Prostate gland (tissue), 2 donors: Measurements from ENCODE around the gene ATP9A. TPM values are rescaled to one million over a fixed set of nuclear protein-coding genes. Genes with fewer than 3 reads are reported as not detected.
A peak's percentile ranks its signal among the peaks of the same experiment; 100 is the strongest.
"Not testable (repeated sequence)": the region's sequence is repeated elsewhere in the genome, so short reads cannot be mapped to it uniquely, and the experiment has no call there.

ENCODE experiments used
- DNase-seq: peaks from one replicate; pipeline ENCODE4 v3.0.0-alpha.2; 2019; ENCODE audit warnings: low spot score
- H3K27ac ChIP-seq, 2 donors: fragments of 200-600 bp; sonication (generic); 2 replicates each; pipeline ENCODE4 v1.5.1; 2017 to 2019
- H3K27me3 ChIP-seq: fragments of 200-600 bp; sonication (generic); replicated peaks from 2 replicates; pipeline ENCODE4 v1.5.1; 2019; ENCODE audit not compliant: insufficient read depth
- H3K36me3 ChIP-seq, 2 donors: fragments of 200-600 bp; sonication (generic); 1 replicate in 1 of 2; 2 replicates in 1 of 2; pipeline versions ENCODE4 v1.5.1 to v1.8.1; 2017 to 2019
- H3K4me1 ChIP-seq: fragments of 200-600 bp; sonication (generic); replicated peaks from 2 replicates; pipeline ENCODE4 v1.5.1; 2019
- H3K4me3 ChIP-seq, 2 donors: fragments of 200-600 bp; sonication (generic); 2 replicates each; pipeline ENCODE4 v1.5.1; 2017 to 2019
- H3K9me3 ChIP-seq: fragments of 200-600 bp; sonication (generic); 2 replicates; pipeline ENCODE4 v1.5.1; 2017
- POLR2A ChIP-seq: fragments of 450-650 bp; IDR thresholded peaks from one replicate; pipeline ENCODE4 v1.6.1; 2016; ENCODE audit warnings: antibody characterized with exemption, mild to moderate bottlenecking
- POLR2AphosphoS5 ChIP-seq: sonication (generic); formaldehyde crosslinking; IDR thresholded peaks from one replicate; pipeline ENCODE4 v1.6.1; 2017; ENCODE audit warnings: antibody characterized with exemption
- WGBS: methylation state at CpG from one replicate; pipeline ENCODE4 v1.1.5; 2018; 5-methylcytosine and 5-hydroxymethylcytosine counted together
- intact Hi-C: fragments of 100-400 bp; cut with DNase I; formaldehyde crosslinking; loops from one replicate; pipeline ENCODE4 v1.14.2; 2022
- total RNA-seq, 2 donors: library from RNA; depleted of rRNA; stranded (reverse); fragments of >200 nt; gene quantifications; one replicate each; pipeline ENCODE4 v1.1.0, GENCODE V29; 2016
- TF ChIP-seq, protein P1 (sequence below), 4 experiments: fragments of 200-600 bp in 2 of 4; fragments of 450-650 bp in 2 of 4; sonication (generic) in 2 of 4; IDR thresholded peaks; 1 replicate in 3 of 4; 2 replicates in 1 of 4; pipeline ENCODE4 v1.5.1; 2016 to 2019; ENCODE audit warnings: antibody characterized with exemption in 4 of 4, mild to moderate bottlenecking in 2 of 4, moderate library complexity in 2 of 4

Gene ATP9A
- total RNA-seq, 2 donors from 2014 or later = 35.1 to 118 TPM

DNA sequence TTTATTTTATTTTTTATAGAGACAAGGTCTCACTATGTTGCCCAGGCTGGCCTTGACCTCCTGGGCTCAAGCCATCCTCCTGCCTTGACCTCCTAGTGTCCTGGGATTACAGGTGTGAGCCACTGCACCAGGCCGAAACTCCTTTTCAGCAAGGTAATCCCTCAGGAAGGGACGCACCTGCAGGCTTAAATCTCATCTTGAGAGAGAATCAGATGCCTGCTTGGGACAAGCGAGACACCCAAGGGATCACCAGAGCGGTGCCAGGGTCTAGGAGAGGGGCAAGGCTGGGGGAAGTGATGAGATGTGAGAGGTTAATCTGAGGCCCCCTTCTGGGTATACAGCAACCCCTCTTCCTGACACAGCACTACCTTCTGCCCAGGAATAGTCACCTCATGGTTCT lies 4.0 kb upstream of the ATP9A start:
- Histone ChIP-seq H3K27ac (no peak overlapping the region), H3K4me3 (no peak overlapping the region), H3K9me3 (no peaks in the 10 kb centered on the region), H3K27me3 (no peaks in the 10 kb centered on the region), H3K4me1 (no peaks in the 10 kb centered on the region), H3K36me3 (no peaks in the 10 kb centered on the region)
- TF ChIP-seq POLR2AphosphoS5 (no peak), POLR2A (no peak)
- TF ChIP-seq, protein P1, sequence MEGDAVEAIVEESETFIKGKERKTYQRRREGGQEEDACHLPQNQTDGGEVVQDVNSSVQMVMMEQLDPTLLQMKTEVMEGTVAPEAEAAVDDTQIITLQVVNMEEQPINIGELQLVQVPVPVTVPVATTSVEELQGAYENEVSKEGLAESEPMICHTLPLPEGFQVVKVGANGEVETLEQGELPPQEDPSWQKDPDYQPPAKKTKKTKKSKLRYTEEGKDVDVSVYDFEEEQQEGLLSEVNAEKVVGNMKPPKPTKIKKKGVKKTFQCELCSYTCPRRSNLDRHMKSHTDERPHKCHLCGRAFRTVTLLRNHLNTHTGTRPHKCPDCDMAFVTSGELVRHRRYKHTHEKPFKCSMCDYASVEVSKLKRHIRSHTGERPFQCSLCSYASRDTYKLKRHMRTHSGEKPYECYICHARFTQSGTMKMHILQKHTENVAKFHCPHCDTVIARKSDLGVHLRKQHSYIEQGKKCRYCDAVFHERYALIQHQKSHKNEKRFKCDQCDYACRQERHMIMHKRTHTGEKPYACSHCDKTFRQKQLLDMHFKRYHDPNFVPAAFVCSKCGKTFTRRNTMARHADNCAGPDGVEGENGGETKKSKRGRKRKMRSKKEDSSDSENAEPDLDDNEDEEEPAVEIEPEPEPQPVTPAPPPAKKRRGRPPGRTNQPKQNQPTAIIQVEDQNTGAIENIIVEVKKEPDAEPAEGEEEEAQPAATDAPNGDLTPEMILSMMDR (IDR thresholded peaks at IDR 0.05) = no peak
- DNase-seq = no peak
- intact Hi-C loops = no loop called here
- 93% methylated on average over 4 of the region's 4 CpGs for WGBS

DNA sequence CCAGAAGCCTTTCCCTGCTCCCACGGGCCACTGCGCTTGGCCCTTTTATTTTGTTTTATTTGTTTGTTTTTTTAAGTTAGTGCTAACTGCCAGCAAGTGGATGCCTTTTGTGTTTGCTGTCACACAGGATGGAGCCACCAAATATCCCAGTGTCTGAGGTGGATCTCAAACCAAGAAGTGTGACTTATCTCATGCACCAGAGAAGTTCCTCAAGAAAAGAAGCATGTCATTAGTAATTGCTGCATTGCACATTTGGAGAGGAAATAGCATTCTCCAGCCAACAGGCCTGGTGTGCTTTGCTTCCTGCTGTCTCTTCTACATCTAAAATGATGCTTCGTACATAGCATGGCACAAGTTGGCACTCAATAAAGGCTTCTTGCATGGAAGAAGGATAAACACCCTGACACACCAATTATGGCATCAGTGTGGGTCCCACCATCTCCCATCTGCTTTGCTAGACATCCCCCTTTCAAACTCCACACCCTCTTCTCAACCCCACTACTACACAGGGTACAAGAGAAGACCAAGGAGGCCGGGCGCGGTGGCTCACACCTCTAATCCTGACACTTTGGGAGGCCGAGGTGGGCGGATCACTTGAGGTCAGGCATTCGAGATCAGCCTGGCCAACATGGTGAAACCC lies 1.9 kb upstream of the ATP9A start:
- no peaks in the 10 kb centered on the region for H3K27me3 ChIP-seq
- H3K4me3 ChIP-seq = no peak overlapping the region
- 84% methylated on average over 9 of the region's 9 CpGs for WGBS
- no peak overlapping the region for H3K27ac ChIP-seq
- DNase-seq = no peak
- no peaks in the 10 kb centered on the region for H3K9me3 ChIP-seq
- TF ChIP-seq POLR2AphosphoS5 (no peak), POLR2A (no peak)
- TF ChIP-seq, protein P1 (IDR thresholded peaks at IDR 0.05) = no peak
- H3K4me1 ChIP-seq = no peaks in the 10 kb centered on the region
- intact Hi-C loops = no loop called here
- no peaks in the 10 kb centered on the region for H3K36me3 ChIP-seq

DNA sequence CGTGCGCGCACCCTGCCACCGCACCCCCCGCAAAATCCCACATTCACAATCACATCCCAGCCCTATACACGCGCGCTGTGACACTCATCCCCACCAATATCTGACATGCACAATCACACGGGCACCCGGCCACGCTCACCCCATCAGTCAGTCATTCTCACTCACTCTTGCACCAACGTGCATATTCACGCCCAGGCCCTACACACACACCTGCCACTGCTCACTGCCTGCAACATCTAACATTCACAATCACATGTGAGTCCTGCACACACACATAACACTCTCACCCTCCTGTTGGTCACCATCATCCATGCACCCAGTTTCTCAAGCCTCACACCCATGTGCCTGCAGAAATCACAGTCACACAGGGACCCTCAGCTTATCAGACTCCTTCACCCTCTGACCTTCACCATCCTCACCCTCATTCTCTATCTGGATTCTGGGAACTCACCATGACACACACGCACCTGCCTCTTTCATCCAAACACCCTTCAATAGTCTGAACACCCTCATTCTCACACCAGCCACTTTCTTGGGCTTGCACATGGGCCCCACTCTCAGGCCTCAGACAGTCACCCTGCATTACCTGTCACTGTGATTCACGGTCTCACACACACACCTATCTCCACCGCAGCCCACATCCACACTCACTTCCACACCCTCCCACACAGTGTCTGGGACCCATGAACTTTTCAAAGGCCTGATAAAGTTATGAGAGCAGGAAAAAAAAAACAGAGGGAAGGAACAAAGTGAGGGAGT lies 748 bp upstream of the ATP9A start:
- TF ChIP-seq POLR2AphosphoS5 (no peak), POLR2A (no peak)
- TF ChIP-seq, protein P1 (IDR thresholded peaks at IDR 0.05) = peak in 1 of 4 experiments; percentile 5
- Histone ChIP-seq H3K27ac (no peak overlapping the region), H3K4me1 (no peaks in the 10 kb centered on the region), H3K36me3 (no peaks in the 10 kb centered on the region), H3K9me3 (no peaks in the 10 kb centered on the region), H3K4me3 (no peak overlapping the region), H3K27me3 (no peaks in the 10 kb centered on the region)
- WGBS = 25% methylated on average over 13 of the region's 16 CpGs
- no peak for DNase-seq
- intact Hi-C loops = no loop called here

DNA sequence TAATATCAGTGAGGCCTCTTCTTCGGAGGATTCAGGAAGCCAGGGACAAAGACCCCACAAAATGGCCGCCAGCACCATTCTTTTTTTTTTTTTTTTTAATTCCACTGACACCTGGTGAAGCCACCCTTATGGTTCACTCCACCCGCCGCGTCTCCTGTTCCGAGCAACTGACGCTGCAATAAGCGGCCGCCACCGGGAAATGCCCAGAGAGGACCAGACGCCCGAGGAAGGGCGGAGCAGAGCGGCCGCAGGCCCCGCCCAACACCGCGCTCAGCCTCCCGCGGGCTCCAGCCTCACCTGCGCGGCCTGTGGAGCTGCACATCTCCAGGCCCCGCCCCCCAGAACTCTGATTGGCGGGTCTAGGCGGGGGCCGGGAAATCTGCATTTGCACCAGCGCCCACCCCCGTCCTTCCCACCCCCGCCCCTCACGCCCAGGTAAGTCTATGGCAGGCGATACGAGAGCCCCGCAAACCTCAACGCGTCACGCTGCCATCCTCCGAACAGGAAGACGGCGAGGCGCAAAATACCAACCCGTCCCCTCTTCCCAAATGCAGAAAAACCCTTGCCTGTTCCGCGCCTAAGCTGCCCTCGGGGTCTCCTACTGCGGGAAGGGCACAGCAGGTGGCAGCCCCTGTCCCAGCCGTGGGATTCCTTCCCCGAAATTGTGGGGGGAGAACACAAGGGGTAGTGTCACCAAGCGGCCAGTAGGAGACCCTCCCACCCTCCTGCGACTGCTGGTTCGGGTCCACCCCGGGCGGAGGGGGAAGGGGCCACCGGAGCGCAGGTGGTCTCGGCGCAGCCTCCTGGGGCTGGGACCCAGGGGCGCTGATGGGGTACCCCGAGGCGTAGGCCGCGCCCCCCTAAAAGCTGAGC lies 960 bp downstream of the ATP9A start:
- Histone ChIP-seq H3K9me3 (no peaks in the 10 kb centered on the region), H3K27me3 (no peaks in the 10 kb centered on the region), H3K36me3 (no peaks in the 10 kb centered on the region), H3K27ac (peak overlapping the region; percentile 78 to 83), H3K4me1 (no peaks in the 10 kb centered on the region), H3K4me3 (peak overlapping the region; percentile 80 to 82)
- TF ChIP-seq POLR2A (peak; percentile 64), POLR2AphosphoS5 (peak; percentile 69)
- TF ChIP-seq, protein P1 (IDR thresholded peaks at IDR 0.05) = peak in 2 of 4 experiments; percentile 38 to 47
- DNase-seq = peak; percentile 94
- 1% methylated on average over 60 of the region's 61 CpGs for WGBS
- intact Hi-C loops = no loop called here

DNA sequence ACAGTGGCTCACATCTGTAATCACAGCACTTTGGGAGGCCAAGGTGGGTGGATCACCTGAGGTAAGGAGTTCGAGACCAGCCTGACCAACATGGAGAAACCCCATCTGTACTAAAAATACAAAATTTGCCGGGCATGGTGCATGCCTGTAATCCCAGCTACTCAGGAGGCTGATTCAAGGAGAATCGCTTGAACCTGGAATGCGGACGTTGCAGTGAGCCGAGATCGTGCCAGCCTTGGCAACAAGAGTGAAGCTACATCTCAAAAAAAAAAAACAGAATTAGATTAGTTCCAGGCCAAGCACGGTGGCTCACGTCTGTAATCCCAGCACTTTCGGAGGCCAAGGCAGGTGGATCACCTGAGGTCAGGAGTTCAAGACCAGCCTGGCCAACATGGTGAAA lies 2.8 kb downstream of the ATP9A start:
- H3K9me3 ChIP-seq, H3K4me1 ChIP-seq, H3K27me3 ChIP-seq, intact Hi-C loops, H3K36me3 ChIP-seq, H3K4me3 ChIP-seq: not testable (repeated sequence)
- DNase-seq = peak; percentile 39
- H3K27ac ChIP-seq = peak overlapping the region in 1 of 2 donors; percentile 1
- WGBS = 39% methylated on average over 10 of the region's 10 CpGs
